PC-3 (cell line): ENCODE measurements around the gene AFF1. TPM values are rescaled to one million over a fixed set of nuclear protein-coding genes. Genes with fewer than 3 reads are reported as not detected.

Experiments
- ATAC-seq: fragments of 200-7000 bp; cut with Tn5 transposase; 2 replicates; pipeline ENCODE4 v1.9.1; 2020; ENCODE audit warnings: mild to moderate bottlenecking, moderate library complexity
- BruUV-seq: library from RNA; stranded (reverse); fragments of 400-500 nt; replicated peaks from 2 replicates; lab custom pipeline; 2021; lab: Mats Ljungman, UMichigan
- CTCF ChIA-PET: fragments of 300-600 bp; sonication (Branson Sonifier 250); formaldehyde crosslinking; loops from one replicate; lab custom pipeline; 2022; ENCODE audit warnings: antibody characterized with exemption; lab: Charles Lee
- POLR2A ChIA-PET: fragments of 300-600 bp; sonication (Branson Sonifier 250); formaldehyde crosslinking; loops from one replicate; lab custom pipeline; 2022; ENCODE audit warnings: antibody characterized with exemption; ENCODE audit not compliant: unreplicated experiment; lab: Charles Lee
- DNase-seq: peaks from one replicate; pipeline ENCODE4 v3.0.0-alpha.2; 2015
- H2AFZ ChIP-seq: fragments of 300-600 bp; sonication (generic); 2 replicates; pipeline ENCODE4 v1.6.0; 2016; ENCODE audit warnings: antibody characterized with exemption, low read length
- H3F3A ChIP-seq: fragments of 300-600 bp; sonication (generic); one replicate; pipeline ENCODE4 v1.6.0; 2017; ENCODE audit warnings: antibody characterized with exemption, low read length, control low read depth, mild to moderate bottlenecking; ENCODE audit not compliant: unreplicated experiment
- H3K27ac ChIP-seq: fragments of 300-600 bp; sonication (generic); 2 replicates; pipeline ENCODE4 v1.5.1; 2016; ENCODE audit warnings: mild to moderate bottlenecking, low read length
- H3K27me3 ChIP-seq: fragments of 300-600 bp; sonication (generic); 2 replicates; pipeline ENCODE4 v1.6.1; 2016; ENCODE audit warnings: low read length, mixed read lengths
- H3K36me3 ChIP-seq: fragments of 300-600 bp; sonication (generic); 2 replicates; pipeline ENCODE4 v1.6.1; 2016; ENCODE audit warnings: low read depth, mixed run types, low read length, mixed read lengths
- H3K4me1 ChIP-seq: fragments of 300-600 bp; sonication (generic); 2 replicates; pipeline ENCODE4 v1.5.1; 2016; ENCODE audit warnings: low read length; ENCODE audit not compliant: insufficient read depth
- H3K4me2 ChIP-seq: fragments of 300-600 bp; sonication (generic); 2 replicates; pipeline ENCODE4 v1.6.0; 2016; ENCODE audit warnings: low read length
- H3K4me3 ChIP-seq: fragments of 300-600 bp; sonication (generic); 2 replicates; pipeline ENCODE4 v1.5.1; 2016; ENCODE audit warnings: mild to moderate bottlenecking, low read length, mixed read lengths
- H3K79me2 ChIP-seq: fragments of 300-600 bp; sonication (generic); 2 replicates; pipeline ENCODE4 v1.6.1; 2017; ENCODE audit warnings: low read length, mixed read lengths
- H3K9ac ChIP-seq: fragments of 300-600 bp; sonication (generic); 2 replicates; pipeline ENCODE4 v1.6.0; 2016; ENCODE audit warnings: mild to moderate bottlenecking, low read length
- H3K9me2 ChIP-seq: fragments of 300-600 bp; sonication (generic); replicated peaks from 2 replicates; pipeline ENCODE4 v1.6.1; 2016; ENCODE audit warnings: mixed run types, low read length, mixed read lengths
- H3K9me3 ChIP-seq: fragments of 300-600 bp; sonication (generic); 2 replicates; pipeline ENCODE4 v1.6.1; 2016; ENCODE audit warnings: low read length, mixed read lengths
- H4K20me1 ChIP-seq: fragments of 300-600 bp; sonication (generic); 2 replicates; pipeline ENCODE4 v1.6.1; 2016; ENCODE audit warnings: low read length, mixed read lengths
- EZH2 ChIP-seq: fragments of 300-600 bp; sonication (generic); IDR thresholded peaks from one replicate; pipeline ENCODE4 v1.6.1; 2017; ENCODE audit warnings: antibody characterized with exemption, mild to moderate bottlenecking, low read length; ENCODE audit not compliant: unreplicated experiment
- EZH2phosphoT487 ChIP-seq: fragments of 300-600 bp; sonication (generic); IDR thresholded peaks from 2 replicates; pipeline ENCODE4 v1.6.1; 2018; ENCODE audit warnings: mild to moderate bottlenecking, antibody characterized with exemption, low read length, borderline replicate concordance
- intact Hi-C: fragments of 100-400 bp; cut with micrococcal nuclease; formaldehyde crosslinking; loops from 2 replicates; pipeline ENCODE4 v1.9.0; 2023
- total RNA-seq: library from RNA; depleted of rRNA; stranded (reverse); fragments of >200 nt; gene quantifications from 2 replicates; pipeline ENCODE4 v1.2.3, GENCODE V29; 2014
- TF ChIP-seq, protein P1 (sequence below): fragments of 300-600 bp; sonication (generic); conservative IDR thresholded peaks from 2 replicates; pipeline ENCODE4 v1.5.1; 2017; ENCODE audit warnings: antibody characterized with exemption, low read depth, mild to moderate bottlenecking, low read length

Gene AFF1
- total RNA-seq, 1 experiment from 2014 or later = 8.1 TPM

DNA sequence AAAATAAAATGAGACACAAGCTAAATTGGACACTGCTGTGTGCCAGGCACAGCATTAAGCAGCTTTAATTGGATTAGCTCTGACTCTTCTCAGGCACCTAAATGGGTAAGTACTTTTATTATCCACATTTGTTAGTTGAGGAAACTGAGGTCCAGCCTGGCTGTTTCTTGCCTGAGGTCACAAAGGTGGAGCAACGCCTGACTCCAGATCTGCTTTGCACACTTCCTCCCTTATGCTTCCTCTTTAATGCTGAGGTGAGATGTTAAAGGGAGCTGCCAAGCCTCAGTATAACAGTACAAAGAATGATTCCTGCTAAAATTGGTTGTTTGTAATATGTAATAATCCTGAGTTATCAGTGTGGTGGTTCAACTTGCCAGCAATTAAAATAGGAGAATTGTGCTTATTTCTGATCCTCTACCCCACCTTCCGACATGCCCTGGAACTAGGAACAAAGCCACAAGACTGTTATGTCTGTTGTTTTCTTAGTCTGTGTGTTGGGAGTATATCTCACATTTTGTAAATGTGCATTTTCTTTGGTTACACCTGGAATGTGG is 74.4 kb downstream of the AFF1 start:
- no TSS peak for BruUV-seq
- peaks cover 44% of the 10 kb centered on the region for H3K4me1 ChIP-seq
- no peak overlapping the region for H3K4me3 ChIP-seq
- no peaks in the 10 kb centered on the region for H3F3A ChIP-seq
- peak overlapping the region; percentile 87 for H3K4me2 ChIP-seq
- ChIA-PET POLR2A (interaction anchor here (0.6 to 0.7 kb wide), 2 partner anchors 82 to 296 kb away, joined by 4 to 5 read pairs; no protein-coding TSS in a partner anchor), CTCF (interaction anchor here (0.6 kb wide), 1 partner anchor 1183 kb away, joined by 3 read pairs; no protein-coding TSS in a partner anchor)
- ATAC-seq = no peak
- 0 out of 2 replicates have a peak, but pooled peaks cover 5% of the 10 kb centered on the region for H4K20me1 ChIP-seq
- peaks cover 65% of the 10 kb centered on the region for H3K79me2 ChIP-seq
- H3K27ac ChIP-seq = no peak overlapping the region
- TF ChIP-seq, protein P1, sequence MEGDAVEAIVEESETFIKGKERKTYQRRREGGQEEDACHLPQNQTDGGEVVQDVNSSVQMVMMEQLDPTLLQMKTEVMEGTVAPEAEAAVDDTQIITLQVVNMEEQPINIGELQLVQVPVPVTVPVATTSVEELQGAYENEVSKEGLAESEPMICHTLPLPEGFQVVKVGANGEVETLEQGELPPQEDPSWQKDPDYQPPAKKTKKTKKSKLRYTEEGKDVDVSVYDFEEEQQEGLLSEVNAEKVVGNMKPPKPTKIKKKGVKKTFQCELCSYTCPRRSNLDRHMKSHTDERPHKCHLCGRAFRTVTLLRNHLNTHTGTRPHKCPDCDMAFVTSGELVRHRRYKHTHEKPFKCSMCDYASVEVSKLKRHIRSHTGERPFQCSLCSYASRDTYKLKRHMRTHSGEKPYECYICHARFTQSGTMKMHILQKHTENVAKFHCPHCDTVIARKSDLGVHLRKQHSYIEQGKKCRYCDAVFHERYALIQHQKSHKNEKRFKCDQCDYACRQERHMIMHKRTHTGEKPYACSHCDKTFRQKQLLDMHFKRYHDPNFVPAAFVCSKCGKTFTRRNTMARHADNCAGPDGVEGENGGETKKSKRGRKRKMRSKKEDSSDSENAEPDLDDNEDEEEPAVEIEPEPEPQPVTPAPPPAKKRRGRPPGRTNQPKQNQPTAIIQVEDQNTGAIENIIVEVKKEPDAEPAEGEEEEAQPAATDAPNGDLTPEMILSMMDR = no peak
- TF ChIP-seq EZH2phosphoT487 (no peak), EZH2 (no peak)
- H3K36me3 ChIP-seq = no peaks in the 10 kb centered on the region
- DNase-seq = no peak
- intact Hi-C loops = loop anchor here (5.0 kb wide), 1 partner anchor 228 kb away; no protein-coding TSS in a partner anchor
- H3K9me2 ChIP-seq = no peaks in the 10 kb centered on the region
- no peaks in the 10 kb centered on the region for H3K9me3 ChIP-seq
- H3K27me3 ChIP-seq = no peaks in the 10 kb centered on the region
- no peak overlapping the region for H3K9ac ChIP-seq
- no peak overlapping the region for H2AFZ ChIP-seq

DNA sequence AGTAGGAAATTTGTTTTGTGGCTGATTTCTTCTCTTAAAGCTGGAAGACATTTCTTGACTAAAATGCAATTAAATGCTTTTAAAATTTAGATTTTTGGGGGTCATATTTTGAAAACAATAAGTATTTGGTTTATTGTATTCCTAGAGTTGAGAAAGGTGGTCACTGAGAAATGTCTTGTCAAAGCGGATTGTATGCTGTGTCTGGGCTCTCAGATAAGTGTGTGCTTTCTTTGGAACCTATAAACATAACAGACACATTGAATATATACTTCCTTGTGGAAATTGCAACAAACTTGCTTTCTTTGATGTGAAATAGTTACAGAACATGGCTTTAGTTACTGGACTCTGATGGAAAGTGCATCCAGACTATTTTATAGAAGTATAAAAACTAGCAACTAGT is 75.4 kb downstream of the AFF1 start:
- no peak overlapping the region for H3K27ac ChIP-seq
- no peak overlapping the region for H3K4me2 ChIP-seq
- H3K4me3 ChIP-seq = no peak overlapping the region
- H2AFZ ChIP-seq = no peak overlapping the region
- 0 out of 2 replicates have a peak, but pooled peaks cover 11% of the 10 kb centered on the region for H4K20me1 ChIP-seq
- H3K36me3 ChIP-seq = no peaks in the 10 kb centered on the region
- ChIA-PET POLR2A (no interaction called here), CTCF (no interaction called here)
- peaks cover 52% of the 10 kb centered on the region for H3K4me1 ChIP-seq
- no peak for ATAC-seq
- TF ChIP-seq EZH2 (no peak), EZH2phosphoT487 (no peak)
- TF ChIP-seq, protein P1 = no peak
- intact Hi-C loops = no loop called here
- peaks cover 75% of the 10 kb centered on the region for H3K79me2 ChIP-seq
- no peaks in the 10 kb centered on the region for H3K9me3 ChIP-seq
- no TSS peak for BruUV-seq
- no peak overlapping the region for H3K9ac ChIP-seq
- no peaks in the 10 kb centered on the region for H3K27me3 ChIP-seq
- no peaks in the 10 kb centered on the region for H3F3A ChIP-seq
- no peaks in the 10 kb centered on the region for H3K9me2 ChIP-seq
- DNase-seq = no peak
